Epithelial cell of proximal tubule (primary cell): ENCODE data around the gene SSTR4. TPM values are rescaled to one million over a fixed set of nuclear protein-coding genes. Genes with fewer than 3 reads are reported as not detected.
"Not testable (repeated sequence)": the region's sequence is repeated elsewhere in the genome, so short reads cannot be mapped to it uniquely, and the experiment has no call there.

Experiments
- DNase-seq: peaks from one replicate; pipeline ENCODE4 v3.0.0-alpha.2; 2011; ENCODE audit warnings: low read depth
- H3K4me3 ChIP-seq: 2 replicates; pipeline ENCODE4 v1.5.1; 2011; ENCODE audit warnings: low read depth, mild to moderate bottlenecking, low read length
- total RNA-seq: library from RNA; depleted of rRNA; stranded (reverse); fragments of >200 nt; gene quantifications from 2 replicates; pipeline ENCODE4 v1.2.3, GENCODE V29; 2015
- TF ChIP-seq, protein P1 (sequence below): conservative IDR thresholded peaks from 2 replicates; pipeline ENCODE4 v1.5.1; 2012; ENCODE audit warnings: low read depth, mild to moderate bottlenecking, low read length

SSTR4 gene
- total RNA-seq, 1 donor from 2014 or later, result not detected

DNA sequence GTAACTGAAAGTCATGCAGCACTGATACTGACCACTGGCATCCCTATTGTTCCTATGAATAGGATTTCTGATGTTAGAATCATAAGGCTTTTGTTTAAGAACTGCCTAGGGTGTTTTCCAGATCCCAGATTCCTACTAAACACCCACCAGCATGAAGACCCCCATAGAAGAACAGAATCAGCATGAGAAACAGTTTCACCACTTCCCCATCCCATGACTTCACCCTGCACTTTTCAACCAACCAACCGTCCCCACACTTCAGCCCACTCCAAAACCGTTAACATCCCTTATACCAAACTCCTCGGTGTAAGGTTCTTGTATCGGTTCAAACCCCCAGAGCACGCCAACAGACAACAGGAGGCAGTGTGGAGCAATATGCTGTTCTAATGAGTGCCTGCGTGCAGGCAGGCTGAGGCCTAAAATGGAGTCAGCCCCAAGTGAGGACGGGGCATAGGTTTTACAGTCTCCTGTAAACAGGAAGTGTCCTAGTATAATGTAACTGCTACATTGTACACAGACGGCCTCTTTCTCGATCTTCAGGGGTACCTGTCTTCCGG is 11.4 kb upstream of the SSTR4 start:
- no peak for DNase-seq
- TF ChIP-seq, protein P1, sequence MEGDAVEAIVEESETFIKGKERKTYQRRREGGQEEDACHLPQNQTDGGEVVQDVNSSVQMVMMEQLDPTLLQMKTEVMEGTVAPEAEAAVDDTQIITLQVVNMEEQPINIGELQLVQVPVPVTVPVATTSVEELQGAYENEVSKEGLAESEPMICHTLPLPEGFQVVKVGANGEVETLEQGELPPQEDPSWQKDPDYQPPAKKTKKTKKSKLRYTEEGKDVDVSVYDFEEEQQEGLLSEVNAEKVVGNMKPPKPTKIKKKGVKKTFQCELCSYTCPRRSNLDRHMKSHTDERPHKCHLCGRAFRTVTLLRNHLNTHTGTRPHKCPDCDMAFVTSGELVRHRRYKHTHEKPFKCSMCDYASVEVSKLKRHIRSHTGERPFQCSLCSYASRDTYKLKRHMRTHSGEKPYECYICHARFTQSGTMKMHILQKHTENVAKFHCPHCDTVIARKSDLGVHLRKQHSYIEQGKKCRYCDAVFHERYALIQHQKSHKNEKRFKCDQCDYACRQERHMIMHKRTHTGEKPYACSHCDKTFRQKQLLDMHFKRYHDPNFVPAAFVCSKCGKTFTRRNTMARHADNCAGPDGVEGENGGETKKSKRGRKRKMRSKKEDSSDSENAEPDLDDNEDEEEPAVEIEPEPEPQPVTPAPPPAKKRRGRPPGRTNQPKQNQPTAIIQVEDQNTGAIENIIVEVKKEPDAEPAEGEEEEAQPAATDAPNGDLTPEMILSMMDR, result peak; percentile 22
- no peak overlapping the region for H3K4me3 ChIP-seq

DNA sequence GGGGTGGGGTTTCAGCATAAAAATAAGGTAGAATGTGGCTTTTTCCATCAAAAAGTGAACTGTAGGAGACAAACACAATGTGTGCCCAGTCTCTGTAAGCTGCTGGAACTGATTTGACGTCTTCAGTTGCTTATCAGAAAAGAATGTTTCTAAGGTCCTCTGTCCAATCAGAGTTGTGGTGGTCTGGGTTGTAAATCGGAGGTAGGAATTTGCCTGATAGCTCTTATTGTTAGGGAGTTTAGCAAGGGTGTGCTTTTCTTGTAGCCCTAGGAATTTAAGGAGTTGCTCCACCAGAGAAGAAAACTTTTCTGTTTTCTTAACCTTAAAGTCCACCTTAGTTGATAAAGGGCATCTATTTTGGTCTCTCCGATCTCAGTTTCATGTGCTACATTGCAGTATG is 10.4 kb upstream of the SSTR4 start:
- H3K4me3 ChIP-seq, result no peak overlapping the region
- DNase-seq, result no peak
- TF ChIP-seq, protein P1, result no peak

DNA sequence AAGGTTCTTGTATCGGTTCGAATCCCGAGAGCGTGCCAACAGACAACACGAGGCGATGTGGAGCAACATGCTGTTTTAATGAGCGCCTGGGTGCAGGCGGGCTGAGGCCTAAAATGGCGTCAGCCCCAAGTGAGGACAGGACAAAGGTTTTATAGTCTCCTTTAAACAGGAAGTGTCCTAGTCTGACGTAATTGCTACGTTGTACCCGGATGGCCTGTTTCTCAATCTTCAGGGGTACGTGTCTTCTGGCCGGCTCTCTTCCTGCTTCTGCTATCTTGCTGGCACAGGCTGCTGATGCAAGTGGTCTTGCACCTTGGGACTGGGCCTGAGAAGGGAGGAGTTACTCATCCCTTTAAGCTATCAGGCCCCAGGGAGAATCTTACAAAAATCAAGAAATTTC is 9.6 kb upstream of the SSTR4 start:
- not testable (repeated sequence) for DNase-seq

DNA sequence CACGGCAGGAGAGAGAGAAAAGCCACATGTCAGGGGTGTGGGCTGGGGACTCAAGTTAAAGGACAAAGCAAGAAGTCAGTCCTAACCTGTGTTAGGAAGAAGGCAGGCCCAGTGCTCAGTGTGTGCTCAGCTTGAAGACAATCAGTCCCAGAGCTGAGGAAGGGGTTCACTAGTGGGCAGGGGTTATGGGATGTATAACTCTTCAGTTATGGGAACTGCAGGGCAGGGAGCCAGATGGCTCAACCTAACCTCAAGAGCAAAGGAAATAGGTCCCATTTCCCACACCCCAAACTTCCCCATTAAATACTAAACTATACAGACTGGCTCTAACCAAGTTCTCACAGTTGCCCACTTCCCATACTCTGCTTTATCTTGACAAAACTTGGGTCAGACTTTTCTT is 7.4 kb upstream of the SSTR4 start:
- H3K4me3 ChIP-seq, result no peak overlapping the region
- DNase-seq, result no peak
- TF ChIP-seq, protein P1, result no peak

More for the DNA sequence above, 9.6 kb upstream of the SSTR4 start:
- not testable (repeated sequence) for H3K4me3 ChIP-seq

DNA sequence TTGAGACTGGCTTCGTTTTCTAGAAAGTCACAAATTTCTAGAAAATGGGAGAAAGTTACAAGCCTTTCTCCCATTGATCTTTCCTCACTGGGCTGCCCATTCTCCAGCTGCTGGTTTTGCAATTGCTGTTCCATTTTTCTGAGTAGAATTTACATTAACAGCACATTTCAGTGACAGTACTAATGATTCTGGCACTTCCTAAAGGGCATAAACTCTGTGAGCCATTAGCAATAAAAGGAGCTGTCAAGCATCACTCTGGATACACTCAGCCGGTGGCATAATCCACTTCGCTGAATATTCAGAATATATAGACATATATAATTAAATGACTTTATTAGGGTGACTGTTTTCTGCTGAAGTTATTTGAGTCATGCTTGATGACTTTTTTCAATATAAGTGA is 6.7 kb upstream of the SSTR4 start:
- TF ChIP-seq, protein P1, result no peak
- no peak for DNase-seq
- H3K4me3 ChIP-seq, result no peak overlapping the region

DNA sequence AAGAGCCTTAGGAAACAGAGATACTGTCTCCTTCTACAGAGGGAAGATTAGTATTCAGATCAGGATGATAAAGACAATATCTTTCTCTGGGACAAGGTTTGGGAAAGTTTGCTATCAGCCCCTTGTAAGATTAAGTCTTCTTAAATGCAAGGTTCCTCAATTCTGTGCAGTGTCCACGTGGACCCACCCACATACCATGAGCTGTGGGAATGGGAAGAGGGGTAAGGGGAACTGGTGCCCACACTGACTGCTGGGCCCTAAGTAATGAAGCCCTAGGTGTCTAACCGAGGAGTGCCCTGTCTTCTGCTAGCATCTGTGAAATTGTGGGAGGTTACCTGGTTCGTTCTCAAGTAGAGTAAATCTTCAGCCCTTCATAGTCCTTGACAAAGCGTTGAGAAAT is 5.8 kb upstream of the SSTR4 start:
- TF ChIP-seq, protein P1, result no peak
- no peak overlapping the region for H3K4me3 ChIP-seq
- DNase-seq, result no peak

DNA sequence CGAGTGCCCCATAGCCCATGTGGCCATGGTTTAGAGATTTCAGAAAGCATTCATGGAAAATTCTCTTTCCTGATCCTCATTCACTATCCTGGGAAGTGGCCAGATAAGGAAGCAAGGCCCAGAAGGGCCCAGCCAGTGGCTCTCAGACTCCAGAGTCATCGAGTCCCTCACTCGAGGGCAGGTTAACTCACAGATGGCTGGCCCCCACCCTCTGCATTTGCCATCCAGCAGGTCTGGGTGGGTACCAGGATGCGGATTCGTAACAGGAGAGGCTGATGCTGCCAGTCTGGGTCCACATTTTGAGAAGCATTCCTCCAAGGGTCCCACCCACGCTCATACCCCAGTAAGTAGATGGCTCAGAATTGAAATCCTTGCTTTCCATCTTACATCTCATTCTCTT is 3.8 kb upstream of the SSTR4 start:
- TF ChIP-seq, protein P1, result no peak
- DNase-seq, result no peak
- no peak overlapping the region for H3K4me3 ChIP-seq
